Measurements from ENCODE around the gene NBPF9. TPM values are rescaled to one million over a fixed set of nuclear protein-coding genes. Genes with fewer than 3 reads are reported as not detected.
"Not testable (repeated sequence)": the region's sequence is repeated elsewhere in the genome, so short reads cannot be mapped to it uniquely, and the experiment has no call there.

The NBPF9 gene
- total RNA-seq (2012; rRNA removed), result 13.6 and 15.2 TPM in 2 replicates
- polyA plus RNA-seq (2012; rRNA removed), result 15.1 and 17.3 TPM in 2 replicates
- 4.2 and 5.2 TPM in 2 replicates for polyA plus RNA-seq (2012; cell fraction: cytosol; rRNA removed)
- polyA plus RNA-seq (2012; cell fraction: nucleus; rRNA removed; ENCODE audit: low replicate concordance), result 29.8 and 108 TPM in 2 replicates
- Bru-seq, nascent RNA, result percentile 83 among the genes with signal in this experiment
- BruChase-seq, experiment 1, labeled RNA remaining after a 6-hour chase, result percentile 90 among the genes with signal in this experiment
- BruChase-seq, experiment 2, labeled RNA remaining after a 2-hour chase, result percentile 90 among the genes with signal in this experiment
- long read RNA-seq, partial matches to known transcripts, result 18 of 60 reads
- long read RNA-seq, other reads (novel, unspliced or antisense), result 42 of 60 reads

GRCh38 chr1:149103109-149104081, at the start of gene NBPF9:
TSS of gene NBPF9 (minus strand) at chr1:149103551. CDS start at chr1:149082139, 21,412 bp downstream.
- H3K23ac ChIP-seq (ENCODE audit: low read depth, low read length); CTCF ChIA-PET; H3K9me3 ChIP-seq (ENCODE audit: control insufficient read depth, insufficient read depth, low read length); H2AK9ac ChIP-seq (replicated peaks; ENCODE audit: low read depth, low read length, poor library complexity); H3K27me3 ChIP-seq (ENCODE audit: control insufficient read depth, insufficient read depth, low read length); POLR2A ChIA-PET (ENCODE audit: unreplicated experiment); H2AFZ ChIP-seq (replicated peaks; ENCODE audit: low read length, poor library complexity); intact Hi-C loops (cut with micrococcal nuclease); H2BK20ac ChIP-seq (ENCODE audit: low read depth, low read length); H3K79me1 ChIP-seq (ENCODE audit: low read depth in 1 of 2, low read length in 2 of 2); H3K14ac ChIP-seq (replicated peaks; ENCODE audit: low read depth, low read length); H3K4me1 ChIP-seq (ENCODE audit: control insufficient read depth, insufficient read depth, low read length); H4K20me1 ChIP-seq (ENCODE audit: insufficient read depth, low read length); H4K91ac ChIP-seq (ENCODE audit: insufficient read depth, low read depth, low read length); BruUV-seq (replicated peaks); dilution Hi-C loops (cut with HindIII; ENCODE audit: low sequenced_read_pairs, unreplicated experiment); H4K5ac ChIP-seq (ENCODE audit: low read depth, low read length); H2AK5ac ChIP-seq (ENCODE audit: low read depth, low read length); H3K56ac ChIP-seq (ENCODE audit: extremely low read depth, insufficient read depth, low read length); in situ Hi-C loops (cut with MboI; ENCODE audit: low sequenced_read_pairs); H2BK15ac ChIP-seq (ENCODE audit: low read depth, low read length); H3K9me1 ChIP-seq (ENCODE audit: insufficient read depth, low read length); H3K36me3 ChIP-seq (ENCODE audit: control insufficient read depth, insufficient read depth, low read length): not testable (repeated sequence)
- Histone ChIP-seq H3K4me3 (ENCODE audit: insufficient read depth, low read depth, low read length) (peak within 1 kb of the TSS; percentile 70), H4K8ac (ENCODE audit: low read depth in 2 of 2, low read length in 2 of 2) (peak within 1 kb of the TSS in 1 of 2 experiments; percentile 72; a peak in 2 of 4 replicates), H3K9ac (ENCODE audit: low read depth, low read length) (peak within 1 kb of the TSS; percentile 93), H3K4ac (ENCODE audit: low read depth, low read length) (peak within 1 kb of the TSS; percentile 72; the same call in 1 of the 2 replicates), H2BK120ac (ENCODE audit: low read depth, low read length) (peak within 1 kb of the TSS; percentile 68; the same call in 1 of the 2 replicates), H3K18ac (ENCODE audit: low read depth, low read length) (peak within 1 kb of the TSS; percentile 47; the same call in 1 of the 2 replicates), H2BK5ac (ENCODE audit: low read depth, low read length, poor library complexity, severe bottlenecking) (peak within 1 kb of the TSS; percentile 76), H3K27ac (ENCODE audit: insufficient read depth, low read length) (peak within 1 kb of the TSS; percentile 98), H3K4me2 (ENCODE audit: low read depth, low read length) (peak within 1 kb of the TSS; percentile 50; the same call in 1 of the 2 replicates)
- DNase-seq (peak; percentile 26), ATAC-seq (ENCODE audit: low read depth) (peak; percentile 98)
- no CpG with 5 or more reads among the region's 85 CpGs for WGBS, 2 experiments (ENCODE audit: extremely low coverage in 2 of 2, insufficient read length in 1 of 2)

GRCh38 chr1:149149909-149150308, 46.6 kb upstream of the NBPF9 start:
- intact Hi-C loops (cut with micrococcal nuclease); BruUV-seq (replicated peaks); in situ Hi-C loops (cut with MboI; ENCODE audit: low sequenced_read_pairs); H3K18ac ChIP-seq (ENCODE audit: low read depth, low read length); DNase-seq; H3K79me1 ChIP-seq (ENCODE audit: low read depth in 1 of 2, low read length in 2 of 2); H3K23ac ChIP-seq (ENCODE audit: low read depth, low read length); H4K20me1 ChIP-seq (ENCODE audit: insufficient read depth, low read length); ATAC-seq (ENCODE audit: low read depth); H3K4me2 ChIP-seq (ENCODE audit: low read depth, low read length); H3K27me3 ChIP-seq (ENCODE audit: control insufficient read depth, insufficient read depth, low read length); H3K56ac ChIP-seq (ENCODE audit: extremely low read depth, insufficient read depth, low read length); H3K9me3 ChIP-seq (ENCODE audit: control insufficient read depth, insufficient read depth, low read length); H3K9me1 ChIP-seq (ENCODE audit: insufficient read depth, low read length); H4K91ac ChIP-seq (ENCODE audit: insufficient read depth, low read depth, low read length); dilution Hi-C loops (cut with HindIII; ENCODE audit: low sequenced_read_pairs, unreplicated experiment); H2AK5ac ChIP-seq (ENCODE audit: low read depth, low read length); H3K4me3 ChIP-seq (ENCODE audit: insufficient read depth, low read depth, low read length); POLR2A ChIA-PET (ENCODE audit: unreplicated experiment); H2BK5ac ChIP-seq (ENCODE audit: low read depth, low read length, poor library complexity, severe bottlenecking); H2BK20ac ChIP-seq (ENCODE audit: low read depth, low read length); H2BK120ac ChIP-seq (ENCODE audit: low read depth, low read length); H4K5ac ChIP-seq (ENCODE audit: low read depth, low read length); CTCF ChIA-PET; H3K4ac ChIP-seq (ENCODE audit: low read depth, low read length); H3K27ac ChIP-seq (ENCODE audit: insufficient read depth, low read length); H2AFZ ChIP-seq (replicated peaks; ENCODE audit: low read length, poor library complexity); H2AK9ac ChIP-seq (replicated peaks; ENCODE audit: low read depth, low read length, poor library complexity); H3K36me3 ChIP-seq (ENCODE audit: control insufficient read depth, insufficient read depth, low read length); H3K4me1 ChIP-seq (ENCODE audit: control insufficient read depth, insufficient read depth, low read length); H3K9ac ChIP-seq (ENCODE audit: low read depth, low read length): not testable (repeated sequence)
- Histone ChIP-seq H2BK15ac (ENCODE audit: low read depth, low read length) (peak overlapping the region; percentile 74; the same call in 1 of the 3 replicates), H4K8ac (ENCODE audit: low read depth in 2 of 2, low read length in 2 of 2) (0 out of 4 replicates have a peak overlapping the region, but pooled peaks of 1 of the 2 experiments have one; percentile 25), H3K14ac (replicated peaks; ENCODE audit: low read depth, low read length) (peak overlapping the region; percentile 51; the same call in 1 of the 2 replicates)
- WGBS, 2 experiments (ENCODE audit: extremely low coverage in 2 of 2, insufficient read length in 1 of 2), result no CpG with 5 or more reads among the region's 4 CpGs
